ENCODE data around the gene MYBPC2. TPM values are rescaled to one million over a fixed set of nuclear protein-coding genes. Genes with fewer than 3 reads are reported as not detected.

Gene MYBPC2
- total RNA-seq, 1 experiment from 2014 or later: not detected

GRCh38 chr19:50515168-50515561, 82.5 kb downstream of the MYBPC2 start:
- DNase-seq (ENCODE audit: low spot score): no peak

Other genes with a start within 250 kb of the MYBPC2 start
- 130 and 172 TPM in 2 replicates for gene MYH14, start 229.3 kb upstream of the MYBPC2 start, total RNA-seq (2014; rRNA removed; shearing (Covaris generic))
- gene KCNC3, start 103.5 kb upstream of the MYBPC2 start, total RNA-seq (2014; rRNA removed; shearing (Covaris generic)): 3.5 and 7.1 TPM in 2 replicates
- 0.08 and 1.2 TPM in 2 replicates for gene NAPSA, start 67.3 kb upstream of the MYBPC2 start, total RNA-seq (2014; rRNA removed; shearing (Covaris generic))
- 111 and 113 TPM in 2 replicates for gene NR1H2, start 56.4 kb upstream of the MYBPC2 start, total RNA-seq (2014; rRNA removed; shearing (Covaris generic))
- 256 and 257 TPM in 2 replicates for gene POLD1, start 48.5 kb upstream of the MYBPC2 start, total RNA-seq (2014; rRNA removed; shearing (Covaris generic))
- gene SPIB, start 14.0 kb upstream of the MYBPC2 start, total RNA-seq (2014; rRNA removed; shearing (Covaris generic)): not detected in 2 replicates
- 324 and 336 TPM in 2 replicates for gene EMC10, start 43.6 kb downstream of the MYBPC2 start, total RNA-seq (2014; rRNA removed; shearing (Covaris generic))
- gene GARIN5A, start 44.0 kb downstream of the MYBPC2 start, total RNA-seq (2014; rRNA removed; shearing (Covaris generic)): 2.8 and 6.5 TPM in 2 replicates
- 89.2 and 92.5 TPM in 2 replicates for gene JOSD2, start 78.3 kb downstream of the MYBPC2 start, total RNA-seq (2014; rRNA removed; shearing (Covaris generic))
- gene ASPDH, start 81.0 kb downstream of the MYBPC2 start, total RNA-seq (2014; rRNA removed; shearing (Covaris generic)): not detected in 2 replicates
- not detected in 2 replicates for gene LRRC4B, start 135.5 kb downstream of the MYBPC2 start, total RNA-seq (2014; rRNA removed; shearing (Covaris generic))
- gene SYT3, start 207.0 kb downstream of the MYBPC2 start, total RNA-seq (2014; rRNA removed; shearing (Covaris generic)): not detected in 2 replicates
- not detected in 2 replicates for gene C19orf81, start 216.6 kb downstream of the MYBPC2 start, total RNA-seq (2014; rRNA removed; shearing (Covaris generic))